Activated CD4-positive, alpha-beta T cell treated with anti-CD3 and anti-CD28 coated beads, Interleukin-2, amount 10 ng/mL, durations not matched to agents 7 days and 5 days (primary cell): ENCODE data around the gene MEGF11. TPM values are rescaled to one million over a fixed set of nuclear protein-coding genes. Genes with fewer than 3 reads are reported as not detected.

ENCODE experiments used
- CTCF ChIA-PET: fragments of 350-600 bp; sonication (Branson Sonifier 250); formaldehyde crosslinking; loops from one replicate; lab custom pipeline; 2021; ENCODE audit warnings: antibody characterized with exemption; lab: Charles Lee
- POLR2A ChIA-PET: fragments of 350-600 bp; sonication (Branson Sonifier 250); formaldehyde crosslinking; loops from one replicate; lab custom pipeline; 2021; ENCODE audit warnings: antibody characterized with exemption; lab: Charles Lee
- DNase-seq: peaks from one replicate; pipeline ENCODE4 v3.0.0-alpha.2; 2020
- H3K27ac Mint-ChIP-seq: one replicate; pipeline ENCODE4 v1.8.0; 2021; ENCODE audit warnings: mild to moderate bottlenecking, moderate library complexity, mixed read lengths
- H3K27me3 Mint-ChIP-seq: one replicate; pipeline ENCODE4 v1.8.0; 2021; ENCODE audit warnings: mixed read lengths
- H3K36me3 Mint-ChIP-seq: one replicate; pipeline ENCODE4 v1.8.0; 2021; ENCODE audit warnings: low read depth, mixed read lengths
- H3K4me1 Mint-ChIP-seq: one replicate; pipeline ENCODE4 v1.8.0; 2021; ENCODE audit warnings: mixed read lengths
- H3K4me3 Mint-ChIP-seq: one replicate; pipeline ENCODE4 v1.8.0; 2021; ENCODE audit warnings: mild to moderate bottlenecking, moderate library complexity, mixed read lengths
- H3K9me3 Mint-ChIP-seq: one replicate; pipeline ENCODE4 v1.8.0; 2021; ENCODE audit warnings: mixed read lengths
- total RNA-seq, 2 experiments: library from RNA; stranded (reverse); gene quantifications; one replicate each; pipeline ENCODE4 v1.2.3, GENCODE V29; 2021

The MEGF11 gene
- total RNA-seq, 2 experiments from 2014 or later: not detected

DNA sequence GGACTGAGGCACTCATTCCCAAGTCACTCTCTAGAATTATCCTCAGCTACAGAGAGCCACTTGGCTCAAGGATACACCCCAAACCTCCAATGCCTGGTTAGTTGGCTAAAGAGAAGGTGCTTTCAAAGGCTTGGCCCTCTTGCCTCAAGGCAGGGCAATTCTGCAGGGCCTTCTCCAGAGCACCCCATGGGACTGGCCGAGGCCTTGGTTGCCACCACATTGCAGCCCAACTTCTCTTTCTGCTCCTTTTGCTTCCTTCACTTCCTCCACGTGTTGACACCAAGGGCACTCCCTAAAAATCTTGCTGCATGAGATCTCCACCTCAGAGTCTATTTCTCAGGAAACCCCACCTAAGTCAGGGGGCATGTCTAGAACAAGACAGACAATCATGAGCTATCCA is 36.7 kb downstream of the MEGF11 start:
- ChIA-PET CTCF (interaction anchor here (0.7 kb wide), 1 partner anchor 238 kb away, joined by 3 read pairs; no protein-coding TSS in a partner anchor), POLR2A (no interaction called here)
- H3K9me3 Mint-ChIP-seq: no peaks in the 10 kb centered on the region
- DNase-seq: no peak
- no peaks in the 10 kb centered on the region for H3K4me1 Mint-ChIP-seq
- peaks cover 3% of the 10 kb centered on the region for H3K27me3 Mint-ChIP-seq
- H3K36me3 Mint-ChIP-seq: no peaks in the 10 kb centered on the region
- no peak overlapping the region for H3K4me3 Mint-ChIP-seq
- H3K27ac Mint-ChIP-seq: no peak overlapping the region

- DNase-seq: no peak
- Mint-ChIP-seq H3K27ac (no peak overlapping the region), H3K4me1 (no peaks in the 10 kb centered on the region), H3K9me3 (no peaks in the 10 kb centered on the region), H3K36me3 (no peaks in the 10 kb centered on the region), H3K4me3 (no peak overlapping the region), H3K27me3 (no peaks in the 10 kb centered on the region)
- ChIA-PET POLR2A (no interaction called here), CTCF (no interaction called here)
Measured at GRCh38 chr15:66215811-66216210, 37.7 kb downstream of the MEGF11 start.

DNA sequence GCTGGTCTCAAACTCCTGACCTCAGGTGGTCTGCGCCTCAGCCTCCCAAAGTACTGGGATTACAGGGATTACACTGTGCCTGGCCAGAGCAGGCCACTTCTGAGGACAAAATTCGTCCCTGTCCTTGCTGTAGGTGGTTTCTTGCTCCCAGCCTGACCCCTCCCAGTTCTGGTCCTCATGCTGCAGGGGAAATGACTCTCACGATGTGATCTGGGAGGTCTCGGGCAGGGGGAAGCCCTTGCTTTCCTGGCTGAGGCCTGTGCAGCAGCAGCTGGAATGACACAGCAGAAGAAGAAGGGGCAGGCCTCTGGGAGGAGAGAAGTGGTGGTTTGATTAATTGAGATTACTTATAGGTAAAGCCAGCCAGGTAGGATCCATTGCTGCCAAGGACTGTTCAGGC is 39.3 kb downstream of the MEGF11 start:
- Mint-ChIP-seq H3K36me3 (no peaks in the 10 kb centered on the region), H3K4me1 (no peaks in the 10 kb centered on the region), H3K9me3 (no peaks in the 10 kb centered on the region), H3K4me3 (no peak overlapping the region), H3K27ac (no peak overlapping the region), H3K27me3 (no peaks in the 10 kb centered on the region)
- DNase-seq: no peak
- ChIA-PET POLR2A (no interaction called here), CTCF (interaction anchor here (1.1 kb wide), 1 partner anchor 7 kb away, joined by 3 read pairs; no protein-coding TSS in a partner anchor)

- H3K27ac Mint-ChIP-seq: no peak overlapping the region
- no peak for DNase-seq
- peaks cover under 1% of the 10 kb centered on the region for H3K27me3 Mint-ChIP-seq
- no peak overlapping the region for H3K4me3 Mint-ChIP-seq
- no peaks in the 10 kb centered on the region for H3K9me3 Mint-ChIP-seq
- ChIA-PET CTCF (no interaction called here), POLR2A (no interaction called here)
- H3K36me3 Mint-ChIP-seq: no peaks in the 10 kb centered on the region
- H3K4me1 Mint-ChIP-seq: no peaks in the 10 kb centered on the region
Measured at GRCh38 chr15:66212563-66212921, 41.0 kb downstream of the MEGF11 start.

GRCh38 chr15:66211670-66212562 is 41.6 kb downstream of the MEGF11 start:
- H3K27ac Mint-ChIP-seq: no peak overlapping the region
- no peaks in the 10 kb centered on the region for H3K4me1 Mint-ChIP-seq
- no peak for DNase-seq
- H3K27me3 Mint-ChIP-seq: peaks cover 6% of the 10 kb centered on the region
- ChIA-PET POLR2A (no interaction called here), CTCF (no interaction called here)
- H3K9me3 Mint-ChIP-seq: no peaks in the 10 kb centered on the region
- H3K36me3 Mint-ChIP-seq: no peaks in the 10 kb centered on the region
- no peak overlapping the region for H3K4me3 Mint-ChIP-seq

GRCh38 chr15:66210684-66211083 is 42.9 kb downstream of the MEGF11 start:
- no peaks in the 10 kb centered on the region for H3K36me3 Mint-ChIP-seq
- peaks cover 15% of the 10 kb centered on the region for H3K27me3 Mint-ChIP-seq
- ChIA-PET POLR2A (no interaction called here), CTCF (interaction anchor here (1.1 kb wide), 1 partner anchor 30 kb away, joined by 3 read pairs; no protein-coding TSS in a partner anchor)
- DNase-seq: no peak
- H3K4me3 Mint-ChIP-seq: no peak overlapping the region
- H3K27ac Mint-ChIP-seq: no peak overlapping the region
- no peaks in the 10 kb centered on the region for H3K4me1 Mint-ChIP-seq
- H3K9me3 Mint-ChIP-seq: no peaks in the 10 kb centered on the region

- Mint-ChIP-seq H3K27ac (no peak overlapping the region), H3K36me3 (no peaks in the 10 kb centered on the region), H3K9me3 (no peaks in the 10 kb centered on the region), H3K4me1 (no peaks in the 10 kb centered on the region), H3K4me3 (no peak overlapping the region), H3K27me3 (peaks cover 4% of the 10 kb centered on the region)
- CTCF ChIA-PET: no interaction called here
- POLR2A ChIA-PET: no interaction called here
- DNase-seq: no peak
Measured at GRCh38 chr15:66198757-66199156, 54.8 kb downstream of the MEGF11 start.

- CTCF ChIA-PET: no interaction called here
- POLR2A ChIA-PET: no interaction called here
Measured at GRCh38 chr15:66196602-66197001, 56.9 kb downstream of the MEGF11 start.

DNA sequence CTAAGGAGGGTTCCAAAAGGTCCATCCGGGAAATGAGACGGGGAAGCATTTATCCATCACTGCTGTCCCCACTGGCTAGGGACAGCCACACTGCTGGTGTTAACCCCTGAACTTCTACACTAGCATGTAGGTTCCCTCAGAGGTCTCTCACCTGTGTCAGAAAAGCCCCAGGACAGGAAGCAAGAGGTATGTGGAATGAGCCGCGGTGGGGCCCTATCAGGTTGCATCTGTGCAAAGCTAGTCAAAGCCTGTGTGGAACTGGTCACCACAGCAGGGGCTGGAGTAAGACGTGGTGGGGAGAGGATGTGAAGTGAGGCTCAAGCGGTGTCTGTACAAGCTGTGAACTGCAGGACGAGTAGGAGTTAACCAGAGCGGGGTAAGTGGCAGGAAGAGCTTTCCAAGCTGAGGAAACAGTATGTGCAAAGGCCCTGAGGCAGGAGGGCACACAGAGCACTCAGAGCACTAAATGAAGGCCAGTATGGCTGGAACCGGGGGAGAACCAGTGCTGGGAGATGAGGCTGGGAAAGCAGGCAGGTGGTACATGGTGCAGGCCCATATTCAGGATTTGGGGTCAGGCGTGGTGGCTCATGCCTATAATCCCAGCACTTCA is 57.8 kb downstream of the MEGF11 start:
- no peaks in the 10 kb centered on the region for H3K36me3 Mint-ChIP-seq
- no peak overlapping the region for H3K27ac Mint-ChIP-seq
- DNase-seq: no peak
- peaks cover 4% of the 10 kb centered on the region for H3K27me3 Mint-ChIP-seq
- no peak overlapping the region for H3K4me3 Mint-ChIP-seq
- ChIA-PET POLR2A (no interaction called here), CTCF (no interaction called here)
- no peaks in the 10 kb centered on the region for H3K9me3 Mint-ChIP-seq
- H3K4me1 Mint-ChIP-seq: no peaks in the 10 kb centered on the region

More at GRCh38 chr15:66196602-66197001, 56.9 kb downstream of the MEGF11 start:
- Mint-ChIP-seq H3K27ac (no peak overlapping the region), H3K4me1 (no peaks in the 10 kb centered on the region), H3K36me3 (no peaks in the 10 kb centered on the region), H3K27me3 (peaks cover 4% of the 10 kb centered on the region), H3K4me3 (no peak overlapping the region), H3K9me3 (no peaks in the 10 kb centered on the region)
- DNase-seq: no peak

- H3K36me3 Mint-ChIP-seq: no peaks in the 10 kb centered on the region
- no peak for DNase-seq
- POLR2A ChIA-PET: no interaction called here
- H3K4me1 Mint-ChIP-seq: no peaks in the 10 kb centered on the region
- no peak overlapping the region for H3K4me3 Mint-ChIP-seq
- CTCF ChIA-PET: interaction anchor here (1.6 kb wide), 1 partner anchor 10 kb away, joined by 3 read pairs; no protein-coding TSS in a partner anchor
- no peaks in the 10 kb centered on the region for H3K9me3 Mint-ChIP-seq
- H3K27ac Mint-ChIP-seq: no peak overlapping the region
- H3K27me3 Mint-ChIP-seq: peaks cover 2% of the 10 kb centered on the region
Measured at GRCh38 chr15:66193066-66193465, 60.5 kb downstream of the MEGF11 start.

DNA sequence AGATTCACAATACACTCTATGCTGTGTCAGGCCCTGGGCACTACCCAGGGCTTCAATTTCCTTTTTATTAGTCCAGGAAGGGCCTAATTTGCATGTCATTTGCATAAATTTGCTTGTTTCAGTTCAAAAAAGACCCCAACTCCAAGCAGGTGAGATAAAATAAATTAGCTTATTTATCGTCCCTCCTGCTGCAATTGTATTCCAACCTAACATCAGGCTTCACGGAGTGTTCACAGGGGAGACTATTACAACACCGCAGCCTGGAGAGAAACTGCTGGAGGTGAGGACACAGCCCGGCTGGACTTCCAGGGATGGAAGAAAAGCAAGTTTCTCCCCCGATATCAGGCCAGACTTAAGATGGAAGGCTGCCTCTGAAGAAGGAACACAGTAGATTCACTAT is 62.8 kb downstream of the MEGF11 start:
- Mint-ChIP-seq H3K4me3 (no peak overlapping the region), H3K9me3 (no peaks in the 10 kb centered on the region), H3K27ac (no peak overlapping the region), H3K4me1 (no peaks in the 10 kb centered on the region), H3K27me3 (peaks cover 6% of the 10 kb centered on the region), H3K36me3 (no peaks in the 10 kb centered on the region)
- no peak for DNase-seq
- ChIA-PET POLR2A (no interaction called here), CTCF (interaction anchor here (1.1 kb wide), 1 partner anchor 22 kb away, joined by 3 read pairs; no protein-coding TSS in a partner anchor)

- no peak overlapping the region for H3K4me3 Mint-ChIP-seq
- peaks cover 14% of the 10 kb centered on the region for H3K27me3 Mint-ChIP-seq
- H3K27ac Mint-ChIP-seq: no peak overlapping the region
- no peaks in the 10 kb centered on the region for H3K9me3 Mint-ChIP-seq
- CTCF ChIA-PET: no interaction called here
- no peaks in the 10 kb centered on the region for H3K36me3 Mint-ChIP-seq
- no peak for DNase-seq
- POLR2A ChIA-PET: no interaction called here
- no peaks in the 10 kb centered on the region for H3K4me1 Mint-ChIP-seq
Measured at GRCh38 chr15:66189291-66189690, 64.3 kb downstream of the MEGF11 start.

GRCh38 chr15:66188464-66188863 is 65.1 kb downstream of the MEGF11 start:
- ChIA-PET POLR2A (no interaction called here), CTCF (interaction anchor here (0.5 kb wide), 1 partner anchor 605 kb away, joined by 3 read pairs; no protein-coding TSS in a partner anchor)
- H3K9me3 Mint-ChIP-seq: no peaks in the 10 kb centered on the region

More at GRCh38 chr15:66188464-66188863, 65.1 kb downstream of the MEGF11 start:
- H3K36me3 Mint-ChIP-seq: no peaks in the 10 kb centered on the region
- H3K4me3 Mint-ChIP-seq: no peak overlapping the region
- DNase-seq: no peak
- H3K27ac Mint-ChIP-seq: no peak overlapping the region
- H3K4me1 Mint-ChIP-seq: no peaks in the 10 kb centered on the region
- H3K27me3 Mint-ChIP-seq: peaks cover 20% of the 10 kb centered on the region
